T-cell (primary cell): ENCODE measurements around the gene OSBP2. TPM values are rescaled to one million over a fixed set of nuclear protein-coding genes. Genes with fewer than 3 reads are reported as not detected.

ENCODE experiments used
- ATAC-seq, 4 experiments: fragments of 200-7000 bp in 3 of 4; fragments of 150-1000 bp in 1 of 4; cut with Tn5 transposase; replicated peaks in 1 of 4; 1 replicate in 3 of 4; 2 replicates in 1 of 4; pipeline ENCODE4 v1.10.0; 2021; ENCODE audit warnings: moderate library complexity in 3 of 4, mild to moderate bottlenecking in 2 of 4, moderate number of reproducible peaks in 1 of 4
- CTCF ChIA-PET, 2 donors: fragments of 300-600 bp; sonication (Branson Sonifier 250); formaldehyde crosslinking; loops; one replicate each; lab custom pipeline; 2022; ENCODE audit warnings: antibody characterized with exemption in 2 of 2; lab: Charles Lee
- POLR2A ChIA-PET, 2 donors: fragments of 300-600 bp; sonication (Branson Sonifier 250); formaldehyde crosslinking; loops; one replicate each; lab custom pipeline; 2022; ENCODE audit warnings: antibody characterized with exemption in 2 of 2; lab: Charles Lee
- DNase-seq, 35 experiments: peaks; one replicate each; pipeline versions ENCODE4 v3.0.0 to v3.0.0-alpha.2; 2013 to 2023
- H3K27ac ChIP-seq: one replicate; pipeline ENCODE4 v1.5.1; 2013; ENCODE audit warnings: low read length
- H3K27me3 ChIP-seq, 2 experiments: replicated peaks in 1 of 2; 1 replicate in 1 of 2; 2 replicates in 1 of 2; pipeline versions ENCODE4 v1.6.1 to v1.7.0; 2013; ENCODE audit warnings: low read length in 1 of 2, mixed read lengths in 1 of 2; ENCODE audit not compliant: control insufficient read depth in 2 of 2, insufficient read depth in 2 of 2; ENCODE audit errors: extremely low read depth in 1 of 2
- H3K36me3 ChIP-seq, 2 donors: 1 replicate in 1 of 2; 2 replicates in 1 of 2; pipeline versions ENCODE4 v1.6.1 to v1.7.0; 2013; ENCODE audit warnings: low read length in 1 of 2; ENCODE audit not compliant: control insufficient read depth in 2 of 2, insufficient read depth in 1 of 2; ENCODE audit errors: extremely low read depth in 1 of 2
- H3K4me1 ChIP-seq, 2 experiments: 1 replicate in 1 of 2; 2 replicates in 1 of 2; pipeline versions ENCODE4 v1.6.1 to v1.7.0; 2013; ENCODE audit warnings: low read length in 2 of 2, mixed read lengths in 1 of 2; ENCODE audit not compliant: insufficient read depth in 2 of 2, control insufficient read depth in 1 of 2; ENCODE audit errors: extremely low read depth in 1 of 2
- H3K4me3 ChIP-seq, 2 donors: 1 replicate in 1 of 2; 2 replicates in 1 of 2; pipeline versions ENCODE4 v1.5.1 to v1.7.0; 2013; ENCODE audit warnings: mild to moderate bottlenecking in 2 of 2, low read length in 1 of 2, moderate library complexity in 1 of 2; ENCODE audit not compliant: control insufficient read depth in 1 of 2; ENCODE audit errors: extremely low read depth in 1 of 2
- H3K9me3 ChIP-seq: 2 replicates; pipeline ENCODE4 v1.7.0; 2013
- H3K27ac Mint-ChIP-seq, 2 donors: one replicate each; pipeline ENCODE4 v1.8.0; 2020 to 2021; ENCODE audit warnings: mild to moderate bottlenecking in 2 of 2, mixed read lengths in 2 of 2
- H3K27me3 Mint-ChIP-seq, 2 donors: one replicate each; pipeline ENCODE4 v1.8.0; 2021 to 2022; ENCODE audit warnings: mixed read lengths in 2 of 2
- H3K36me3 Mint-ChIP-seq: one replicate; pipeline ENCODE4 v1.8.0; 2021; ENCODE audit warnings: mixed read lengths
- H3K4me1 Mint-ChIP-seq, 3 donors: one replicate each; pipeline ENCODE4 v1.8.0; 2020 to 2022; ENCODE audit warnings: mixed read lengths in 3 of 3, mild to moderate bottlenecking in 1 of 3
- H3K4me3 Mint-ChIP-seq, 3 donors: one replicate each; pipeline ENCODE4 v1.8.0; 2020 to 2022; ENCODE audit warnings: mild to moderate bottlenecking in 3 of 3, mixed read lengths in 3 of 3, moderate library complexity in 3 of 3
- H3K9me3 Mint-ChIP-seq, 3 donors: one replicate each; pipeline ENCODE4 v1.8.0; 2020 to 2022; ENCODE audit warnings: mixed read lengths in 3 of 3
- WGBS: methylation state at CpG from one replicate; pipeline ENCODE4 v1.1.5; 2013; ENCODE audit warnings: missing lambda C conversion rate; ENCODE audit not compliant: insufficient coverage; 5-methylcytosine and 5-hydroxymethylcytosine counted together
- total RNA-seq, 35 experiments: library from RNA in 6 of 35; stranded (reverse) in 6 of 35; fragments of 120-200 nt in 1 of 35; gene quantifications; one replicate each; pipeline versions ENCODE4 v1.2.1 to v1.2.4 and lab custom pipeline; 2013 to 2026

Gene OSBP2
- total RNA-seq, 5 donors from 2014 or later (not counting 1 experiment from before 2014, with no cell fraction given): 1.6 to 2.8 (median 2.1) TPM

DNA sequence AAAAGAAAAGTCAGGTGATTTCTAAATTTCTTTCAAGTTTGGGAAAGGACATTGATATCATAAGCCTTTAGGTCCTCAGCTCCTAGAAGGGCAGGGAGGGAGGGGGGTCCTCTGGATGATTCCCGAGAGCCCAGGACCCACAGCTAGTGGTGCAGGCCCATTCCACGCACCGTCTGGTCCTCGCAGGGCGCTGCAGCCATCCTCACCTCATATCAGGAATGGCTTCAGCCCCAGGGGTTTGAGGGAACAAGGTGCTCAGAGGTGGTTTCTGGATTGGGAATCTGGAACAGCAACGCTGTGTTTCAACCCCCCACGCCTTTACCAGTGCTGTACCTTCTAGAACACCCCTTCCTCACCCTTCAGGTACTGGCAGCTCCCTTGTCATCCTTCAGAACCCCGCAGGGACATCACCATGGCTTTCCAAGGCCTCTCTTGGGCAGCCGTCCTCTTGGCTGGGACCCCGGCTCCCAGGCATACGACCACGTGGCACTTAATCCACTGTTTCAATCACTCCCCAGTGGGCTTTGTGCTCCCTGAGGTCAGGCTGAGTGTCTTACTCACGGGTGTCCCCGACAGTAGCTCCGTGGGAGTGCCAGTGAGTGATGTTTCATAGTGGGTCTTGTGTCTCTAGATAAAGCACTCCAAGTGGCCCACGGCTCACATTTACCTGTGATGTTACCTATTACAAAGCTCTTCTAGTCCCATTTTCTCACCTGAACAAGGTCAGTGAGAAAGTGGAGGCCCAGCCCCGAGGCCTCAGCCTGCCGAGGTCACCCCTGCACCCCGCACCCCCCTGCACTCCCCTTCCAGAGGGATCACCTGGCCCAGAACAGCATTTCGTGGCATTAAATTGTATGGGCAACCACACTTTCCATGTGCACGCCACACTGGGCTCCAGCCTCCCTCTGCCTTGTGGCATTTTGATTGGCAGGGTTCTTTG, 180.0 kb downstream of the OSBP2 start:
- ChIA-PET POLR2A (no interaction called here), CTCF (no interaction called here)
- Histone ChIP-seq H3K27ac (no peak overlapping the region), H3K4me3 (no peak overlapping the region), H3K36me3 (no peaks in the 10 kb centered on the region), H3K9me3 (no peaks in the 10 kb centered on the region), H3K27me3 (peaks cover 0 to 4% of the 10 kb centered on the region in 2 experiments), H3K4me1 (no peaks in the 10 kb centered on the region)
- Mint-ChIP-seq H3K4me3 (no peak overlapping the region), H3K27ac (no peak overlapping the region), H3K4me1 (no peaks in the 10 kb centered on the region), H3K27me3 (no peaks in the 10 kb centered on the region), H3K9me3 (no peaks in the 10 kb centered on the region), H3K36me3 (no peaks in the 10 kb centered on the region)
- WGBS: 92% methylated on average over 7 of the region's 21 CpGs
- no peak for DNase-seq
- no peak for ATAC-seq

DNA sequence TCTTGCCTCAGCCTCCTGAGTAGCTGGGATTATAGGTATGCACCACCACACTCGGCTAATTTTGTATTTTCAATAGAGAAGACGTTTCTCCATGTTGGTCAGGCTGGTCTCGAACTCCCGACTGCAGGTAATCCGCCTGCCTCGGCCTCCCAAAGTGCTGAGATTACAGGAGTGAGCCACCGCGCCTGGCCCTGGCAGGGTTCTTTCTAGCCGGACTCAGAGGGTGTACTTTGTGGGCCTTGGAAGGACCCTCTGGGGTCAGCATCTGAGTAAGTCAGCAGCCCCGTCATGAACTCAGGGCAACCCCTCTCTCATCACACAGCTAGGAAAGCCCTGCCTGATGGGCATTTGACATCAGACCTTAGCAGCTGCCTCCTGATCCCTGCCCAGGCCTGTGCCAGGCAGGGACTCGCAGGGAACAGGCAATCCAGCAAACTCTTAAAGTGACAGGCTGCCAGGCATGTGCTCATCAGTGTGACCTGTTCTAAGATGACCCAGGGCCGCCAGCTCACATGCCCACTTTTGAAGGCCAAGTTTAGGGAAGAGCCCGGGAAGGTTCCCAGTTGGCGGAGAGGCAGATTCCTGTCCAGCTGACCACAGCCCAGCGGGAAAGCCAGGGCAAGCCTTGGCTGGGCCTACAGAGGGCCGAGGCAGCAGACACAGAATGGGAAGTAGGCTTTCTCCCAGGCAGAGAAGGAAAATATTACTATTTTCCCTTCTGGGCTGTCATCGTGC, 181.0 kb downstream of the OSBP2 start:
- peaks cover 0 to 9% of the 10 kb centered on the region in 2 experiments for H3K27me3 ChIP-seq
- ChIA-PET CTCF (no interaction called here), POLR2A (no interaction called here)
- H3K27ac ChIP-seq: no peak overlapping the region
- no peaks in the 10 kb centered on the region for H3K27me3 Mint-ChIP-seq
- H3K36me3 ChIP-seq: no peaks in the 10 kb centered on the region
- DNase-seq (no peak), ATAC-seq (no peak)
- H3K36me3 Mint-ChIP-seq: no peaks in the 10 kb centered on the region
- no peaks in the 10 kb centered on the region for H3K4me1 ChIP-seq
- no peaks in the 10 kb centered on the region for H3K4me1 Mint-ChIP-seq
- no peak overlapping the region for H3K4me3 ChIP-seq
- 89% methylated on average over 11 of the region's 17 CpGs for WGBS
- no peak overlapping the region for H3K4me3 Mint-ChIP-seq
- H3K9me3 Mint-ChIP-seq: no peaks in the 10 kb centered on the region
- no peaks in the 10 kb centered on the region for H3K9me3 ChIP-seq
- no peak overlapping the region for H3K27ac Mint-ChIP-seq

DNA sequence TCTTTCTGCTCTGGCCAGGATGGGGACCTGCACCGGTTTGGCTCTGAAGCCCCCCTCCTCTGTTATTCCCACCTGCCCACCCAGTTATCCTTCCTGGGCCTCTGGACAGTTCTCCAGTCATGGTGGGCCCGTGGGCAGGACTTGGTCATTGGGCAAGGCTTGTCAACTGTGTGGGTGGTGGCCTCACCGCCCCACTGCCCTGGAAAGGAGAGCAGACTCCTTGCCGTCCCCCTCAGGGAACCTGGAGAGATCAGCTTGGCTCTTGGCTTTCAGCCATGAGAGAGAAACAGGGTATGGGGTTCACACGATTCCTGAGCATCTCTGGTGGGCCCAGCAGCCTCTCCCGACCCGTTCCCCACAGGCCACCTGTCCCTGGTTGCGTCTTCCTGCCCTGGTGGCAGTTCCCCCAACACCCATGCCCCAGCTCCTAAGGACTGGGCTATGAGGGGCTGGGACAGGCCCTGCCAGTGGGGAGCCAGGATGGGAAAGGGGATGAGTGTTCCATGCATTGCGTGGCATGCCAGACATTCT, 181.6 kb downstream of the OSBP2 start:
- H3K27ac ChIP-seq: no peak overlapping the region
- ATAC-seq: no peak
- 73% methylated on average over 2 of the region's 9 CpGs for WGBS
- no peaks in the 10 kb centered on the region for H3K36me3 Mint-ChIP-seq
- no peak overlapping the region for H3K4me3 Mint-ChIP-seq
- no peak overlapping the region for H3K27ac Mint-ChIP-seq
- ChIA-PET POLR2A (no interaction called here), CTCF (no interaction called here)
- H3K27me3 ChIP-seq: peaks cover 0 to 9% of the 10 kb centered on the region in 2 experiments
- H3K9me3 Mint-ChIP-seq: no peaks in the 10 kb centered on the region
- no peaks in the 10 kb centered on the region for H3K4me1 Mint-ChIP-seq
- no peaks in the 10 kb centered on the region for H3K27me3 Mint-ChIP-seq
- DNase-seq: no peak
- no peaks in the 10 kb centered on the region for H3K4me1 ChIP-seq
- H3K9me3 ChIP-seq: no peaks in the 10 kb centered on the region
- no peak overlapping the region for H3K4me3 ChIP-seq
- H3K36me3 ChIP-seq: no peaks in the 10 kb centered on the region

DNA sequence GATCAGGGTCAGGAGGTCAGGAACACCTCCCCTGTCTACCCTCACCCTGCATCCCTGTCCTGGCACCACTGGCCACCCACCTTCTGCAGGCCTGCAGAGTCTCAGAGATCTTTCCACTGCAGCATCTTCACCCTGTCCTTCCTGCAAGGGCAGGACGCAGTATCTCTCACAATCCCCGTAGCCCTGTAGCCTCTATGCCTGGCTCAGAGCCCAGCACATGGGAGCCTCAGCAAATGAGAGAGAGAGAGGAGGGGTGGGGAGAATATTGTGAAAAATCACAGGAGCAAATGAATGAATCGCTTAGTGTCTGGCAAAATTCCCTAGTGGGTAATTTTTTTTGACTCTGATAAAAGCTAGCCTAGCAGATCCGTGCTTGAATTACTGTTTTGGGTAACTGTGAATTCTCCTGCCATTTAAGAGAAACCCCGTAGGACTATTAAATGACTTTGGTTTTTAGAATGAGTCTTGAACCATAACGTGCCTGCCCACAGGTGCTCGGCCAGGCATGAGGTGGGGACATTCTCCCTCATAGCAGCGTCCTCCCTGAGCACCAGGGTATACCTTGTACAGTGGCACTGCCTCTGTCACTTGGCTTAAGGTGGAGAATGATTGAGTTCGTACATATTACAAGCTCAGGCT, 182.4 kb downstream of the OSBP2 start:
- no peaks in the 10 kb centered on the region for H3K36me3 Mint-ChIP-seq
- WGBS: 77% methylated on average over 6 of the region's 9 CpGs
- POLR2A ChIA-PET: no interaction called here
- no peaks in the 10 kb centered on the region for H3K4me1 Mint-ChIP-seq
- no peaks in the 10 kb centered on the region for H3K9me3 ChIP-seq
- ATAC-seq (no peak), DNase-seq (no peak)
- no peaks in the 10 kb centered on the region for H3K36me3 ChIP-seq
- CTCF ChIA-PET: interaction anchor here (0.5 to 0.7 kb wide), 2 partner anchors 416 to 596 kb away, joined by 3 read pairs; no protein-coding TSS in a partner anchor
- no peak overlapping the region for H3K4me3 Mint-ChIP-seq
- H3K4me3 ChIP-seq: no peak overlapping the region
- no peak overlapping the region for H3K27ac Mint-ChIP-seq
- no peaks in the 10 kb centered on the region for H3K9me3 Mint-ChIP-seq
- peaks cover 0 to 9% of the 10 kb centered on the region in 2 experiments for H3K27me3 ChIP-seq
- no peaks in the 10 kb centered on the region for H3K27me3 Mint-ChIP-seq
- H3K4me1 ChIP-seq: no peaks in the 10 kb centered on the region
- no peak overlapping the region for H3K27ac ChIP-seq

DNA sequence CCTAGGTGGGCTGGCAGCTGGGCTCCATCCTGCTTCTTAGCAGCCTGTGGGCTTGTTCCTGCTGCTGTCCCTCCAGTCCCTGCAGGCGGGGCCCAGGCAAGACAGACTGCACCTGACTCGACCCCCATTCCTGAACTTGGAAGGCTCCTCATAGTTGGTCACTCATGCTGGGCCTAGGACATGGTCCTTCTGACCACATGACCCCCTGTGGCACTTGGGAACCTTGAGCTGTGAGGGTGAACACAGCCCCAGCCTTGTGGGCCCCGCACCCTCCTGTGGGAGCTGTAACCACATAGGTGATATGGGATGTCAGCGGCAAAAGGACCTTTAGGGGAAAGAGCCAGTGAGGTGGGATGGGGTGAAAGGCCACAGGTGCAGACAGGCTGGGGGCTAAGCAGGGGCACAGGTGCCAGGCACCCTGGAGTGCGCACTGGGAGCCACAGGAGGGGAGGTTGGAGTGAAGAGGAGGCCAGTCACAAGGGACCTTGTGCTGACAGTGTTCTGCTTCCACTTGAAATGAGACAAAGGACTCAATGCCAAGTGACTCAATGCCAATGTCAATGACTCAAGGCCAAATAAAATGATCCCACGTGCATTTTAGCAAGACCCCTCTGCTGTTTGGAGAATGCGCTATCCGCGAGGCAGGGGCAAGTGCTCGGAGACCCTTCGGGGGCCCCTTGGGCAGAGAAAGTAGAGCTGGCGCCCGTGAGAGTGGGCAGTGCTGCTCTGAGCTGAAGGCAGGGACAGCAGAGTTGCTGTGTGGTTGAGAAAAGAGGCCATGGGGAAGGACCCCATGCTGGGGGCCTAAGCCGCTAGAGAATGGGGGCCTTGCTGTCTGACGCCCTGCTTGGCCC, 183.2 kb downstream of the OSBP2 start:
- WGBS: 91% methylated on average over 13 of the region's 15 CpGs
- ChIA-PET CTCF (interaction anchor here (0.5 to 0.7 kb wide), 2 partner anchors 415 to 595 kb away, joined by 3 read pairs; no protein-coding TSS in a partner anchor), POLR2A (no interaction called here)
- no peak for ATAC-seq
- no peaks in the 10 kb centered on the region for H3K4me1 ChIP-seq
- no peaks in the 10 kb centered on the region for H3K36me3 Mint-ChIP-seq
- H3K4me3 ChIP-seq: no peak overlapping the region
- H3K36me3 ChIP-seq: no peaks in the 10 kb centered on the region
- no peak for DNase-seq
- H3K27me3 Mint-ChIP-seq: no peaks in the 10 kb centered on the region
- H3K9me3 Mint-ChIP-seq: no peaks in the 10 kb centered on the region
- H3K9me3 ChIP-seq: no peaks in the 10 kb centered on the region
- H3K4me1 Mint-ChIP-seq: no peaks in the 10 kb centered on the region
- no peak overlapping the region for H3K27ac Mint-ChIP-seq
- peaks cover 0 to 9% of the 10 kb centered on the region in 2 experiments for H3K27me3 ChIP-seq
- H3K4me3 Mint-ChIP-seq: no peak overlapping the region
- no peak overlapping the region for H3K27ac ChIP-seq
